Measurements from ENCODE around the gene SAA2.

- TF ChIP-seq RXRA (IDR thresholded peaks at IDR 0.05): no peak
- TF ChIP-seq GABPA (IDR thresholded peaks at IDR 0.05 in 1 of 2, conservative IDR thresholded peaks at IDR 0.05 in 1 of 2): no peak
- no peak for TF ChIP-seq CTCF (IDR thresholded peaks at IDR 0.05; ENCODE audit: low read depth, low read length, missing input control)
Observed at GRCh38 chr11:18295316-18295715, 46.8 kb upstream of the SAA2 start.

Measured in liver (tissue), 3 donors.